GM21447 (cell line): Measurements from ENCODE around the gene SKIC8.

ENCODE experiments used
- ATAC-seq: cut with Tn5 transposase; IDR thresholded peaks from one replicate; pipeline ENCODE4 v1.9.1; 2021; ENCODE audit not compliant: unreplicated experiment

The SKIC8 gene

GRCh38 chr15:78292219-78292618 is 7.2 kb downstream of the SKIC8 start:
- no peak for ATAC-seq

- ATAC-seq = no peak
These were observed 7.7 kb downstream of the SKIC8 start for GRCh38 chr15:78291698-78292097.

- no peak for ATAC-seq
These were observed 8.4 kb downstream of the SKIC8 start for GRCh38 chr15:78291052-78291451.

GRCh38 chr15:78290222-78290621 is 9.2 kb downstream of the SKIC8 start:
- no peak for ATAC-seq

DNA sequence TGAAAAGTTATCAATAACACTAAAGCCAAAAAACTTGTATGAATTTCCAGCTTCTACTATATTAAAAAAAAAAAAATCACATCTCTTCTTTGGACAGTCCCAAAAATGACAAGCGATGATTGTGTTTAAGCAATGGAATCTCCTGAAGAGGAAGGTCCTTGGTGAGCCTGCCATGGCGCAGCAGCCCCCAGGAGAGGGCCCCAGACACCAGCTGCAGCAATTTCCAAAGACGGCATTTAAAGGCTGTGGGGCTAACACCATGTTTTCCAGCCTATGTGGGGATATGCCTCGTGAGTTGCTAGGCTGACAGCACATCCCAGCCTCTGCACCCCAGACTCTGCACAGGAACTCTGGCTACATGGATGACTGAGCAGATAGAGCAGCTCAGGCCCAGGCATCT is 14.7 kb downstream of the SKIC8 start:
- no peak for ATAC-seq

GRCh38 chr15:78282324-78282723 is 17.1 kb downstream of the SKIC8 start:
- no peak for ATAC-seq

DNA sequence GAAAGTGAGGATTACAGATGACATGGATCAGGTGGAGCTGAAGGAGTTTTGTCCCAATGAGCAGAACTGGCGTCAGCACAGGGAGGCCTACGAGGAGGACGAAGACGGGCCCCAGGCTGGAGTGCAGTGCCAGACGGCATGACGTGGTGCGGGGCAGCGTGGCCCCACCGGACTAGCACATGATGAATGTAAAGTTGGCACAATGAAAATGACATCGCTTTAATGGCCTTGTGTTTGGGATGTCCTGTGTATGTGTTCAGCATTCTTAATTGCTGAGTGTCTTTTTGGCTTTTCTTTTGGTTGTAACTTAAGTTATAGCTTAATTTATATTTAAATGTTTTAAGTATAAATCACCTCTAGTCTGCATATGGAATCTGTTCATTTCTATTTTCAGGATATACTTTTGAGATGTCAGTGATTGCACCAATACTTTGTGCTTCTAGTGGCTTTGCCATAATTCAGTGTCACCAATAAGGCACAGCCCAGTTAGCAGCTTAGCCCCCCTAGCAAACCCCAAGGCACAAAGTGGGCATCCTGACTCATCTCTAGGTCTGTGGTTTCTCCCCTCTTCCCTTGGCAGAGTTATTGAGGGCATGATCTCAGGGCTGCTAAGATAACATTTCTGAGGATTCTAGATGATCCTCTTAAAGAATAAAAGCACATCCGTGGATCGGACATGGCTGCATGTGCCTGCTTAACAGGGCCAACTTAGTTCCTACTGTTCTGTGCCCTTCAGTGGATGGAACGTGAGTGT is 18.9 kb downstream of the SKIC8 start:
- ATAC-seq = no peak

- ATAC-seq = no peak
These were observed 23.1 kb downstream of the SKIC8 start for GRCh38 chr15:78276064-78276943.

GRCh38 chr15:78274994-78275393 is 24.4 kb downstream of the SKIC8 start:
- ATAC-seq = no peak

DNA sequence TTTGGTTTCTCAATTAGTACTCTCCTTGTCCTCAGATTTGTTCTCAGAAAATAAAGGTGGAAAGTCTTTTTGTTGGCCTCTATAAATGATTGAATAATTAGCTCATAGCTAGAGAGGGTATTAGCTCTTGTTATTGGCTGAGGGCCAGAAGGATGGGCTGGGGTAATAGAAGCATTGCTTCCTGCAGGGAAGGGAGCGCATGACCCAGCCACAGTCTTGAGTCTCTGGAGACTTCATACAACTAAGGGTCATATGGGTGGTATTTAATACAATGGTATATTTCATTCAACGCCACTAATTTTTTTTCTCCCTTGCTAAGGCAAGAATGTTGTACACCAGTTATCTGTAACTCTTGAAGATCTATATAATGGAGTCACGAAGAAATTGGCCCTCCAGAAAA is 26.6 kb downstream of the SKIC8 start:
- ATAC-seq = no peak

GRCh38 chr15:78272316-78272715 is 27.1 kb downstream of the SKIC8 start:
- no peak for ATAC-seq

GRCh38 chr15:78266806-78267205 is 32.6 kb downstream of the SKIC8 start:
- no peak for ATAC-seq

DNA sequence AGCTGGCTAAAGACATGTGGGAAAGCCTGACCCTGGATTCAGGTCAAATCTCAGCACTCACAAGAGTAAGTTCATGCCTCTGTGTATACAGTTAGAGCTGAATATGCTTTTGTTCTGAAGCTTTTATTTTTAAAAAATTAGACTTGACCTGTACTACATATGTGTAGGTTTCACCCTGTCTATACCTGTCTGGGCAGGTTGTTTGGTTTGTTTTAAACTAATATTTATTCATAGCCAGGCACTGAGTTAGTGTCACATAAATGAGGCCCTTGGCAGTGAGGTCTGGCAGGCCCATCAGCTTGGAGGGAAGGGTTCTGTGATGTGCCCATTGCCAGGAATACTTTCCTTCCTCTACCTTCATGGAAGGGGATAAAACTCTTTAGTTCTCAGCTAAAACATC is 33.2 kb downstream of the SKIC8 start:
- no peak for ATAC-seq

DNA sequence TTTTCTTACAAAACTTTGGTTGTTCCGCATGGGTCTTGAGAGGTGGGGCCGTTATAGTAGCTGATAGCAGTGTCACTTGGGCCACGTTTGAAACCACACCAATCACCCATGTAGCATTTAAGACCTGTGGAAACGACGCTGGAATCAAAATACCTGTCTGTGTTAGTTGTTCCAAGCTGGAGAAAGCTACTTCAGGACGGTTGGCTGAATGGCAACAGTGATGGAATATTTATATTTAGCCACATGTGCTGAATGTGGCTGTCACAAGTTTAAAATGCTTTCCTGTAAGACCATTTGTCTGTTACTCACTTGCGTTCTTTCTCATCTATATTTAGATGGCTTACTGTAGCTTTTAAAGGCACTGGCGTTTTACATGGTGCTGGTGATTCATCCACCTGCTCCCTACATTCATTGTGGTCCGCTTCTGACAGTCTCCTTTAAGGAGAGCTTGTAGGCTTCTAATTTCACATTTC is 33.6 kb downstream of the SKIC8 start:
- ATAC-seq = no peak

- no peak for ATAC-seq
These were observed 34.3 kb downstream of the SKIC8 start for GRCh38 chr15:78265137-78265460.

- ATAC-seq = no peak
These were observed 34.9 kb downstream of the SKIC8 start, which contains the start of gene DNAJA4 for GRCh38 chr15:78264304-78265136. Gene DNAJA4 (plus strand): TSS chr15:78264562. CDS start chr15:78264764, 202 bp downstream.

DNA sequence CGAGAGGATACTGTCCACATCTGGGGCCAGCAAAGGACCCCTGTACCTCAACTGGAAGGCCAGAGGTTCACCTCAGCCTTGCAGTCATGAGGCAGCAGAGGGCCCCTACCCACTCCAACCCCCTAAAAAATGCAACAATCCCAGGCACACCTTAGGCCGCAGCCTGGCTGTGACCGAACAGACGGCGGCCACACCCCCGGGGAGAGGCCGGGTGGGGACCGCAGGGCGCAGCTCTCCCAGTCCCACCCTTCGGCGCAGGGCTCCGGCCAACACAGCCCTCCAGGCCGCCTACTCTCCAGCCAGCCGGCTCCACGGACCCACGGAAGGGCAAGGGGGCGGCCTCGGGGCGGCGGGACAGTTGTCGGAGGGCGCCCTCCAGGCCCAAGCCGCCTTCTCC is 35.5 kb downstream of the SKIC8 start:
- no peak for ATAC-seq

DNA sequence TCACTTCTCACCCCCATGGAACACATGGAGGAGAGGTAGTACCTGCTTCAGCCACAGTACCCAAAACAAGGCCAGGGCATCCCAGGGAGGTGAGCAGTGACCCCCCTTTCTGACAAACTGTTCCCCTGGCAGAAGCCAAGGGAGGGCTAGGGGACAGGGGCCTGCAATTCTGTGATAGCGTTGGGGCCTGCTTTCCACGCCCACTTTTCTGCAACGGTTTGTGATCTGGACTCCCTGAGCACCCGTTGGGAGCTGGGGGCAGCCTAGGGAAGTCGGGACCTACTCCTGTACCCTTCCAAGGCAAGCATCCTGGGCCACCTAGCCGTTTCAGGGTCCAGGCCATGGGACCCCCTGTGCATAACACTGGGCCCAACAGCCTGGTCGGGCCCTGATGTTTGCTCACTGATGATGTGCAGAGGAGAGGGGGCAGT is 36.0 kb downstream of the SKIC8 start:
- ATAC-seq = no peak

DNA sequence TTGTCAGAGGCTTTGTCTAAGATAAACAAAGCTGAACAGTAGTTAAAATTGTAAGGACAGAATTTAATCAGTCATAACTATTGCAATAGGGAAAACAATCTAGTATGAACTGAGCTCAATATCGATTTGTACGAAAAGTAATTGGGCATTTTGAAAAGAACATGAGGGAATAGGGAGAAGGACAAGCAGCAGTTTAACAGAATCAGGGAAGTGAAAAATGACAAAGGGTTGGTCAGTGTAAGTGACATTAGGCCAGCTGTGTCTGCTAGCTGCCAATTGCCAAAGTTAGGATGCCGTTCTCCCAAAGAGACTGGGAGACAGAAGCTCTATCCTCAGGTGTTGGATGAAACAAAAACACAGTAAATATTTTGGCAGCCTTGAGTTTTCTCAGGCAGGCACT is 38.3 kb downstream of the SKIC8 start:
- ATAC-seq = no peak

DNA sequence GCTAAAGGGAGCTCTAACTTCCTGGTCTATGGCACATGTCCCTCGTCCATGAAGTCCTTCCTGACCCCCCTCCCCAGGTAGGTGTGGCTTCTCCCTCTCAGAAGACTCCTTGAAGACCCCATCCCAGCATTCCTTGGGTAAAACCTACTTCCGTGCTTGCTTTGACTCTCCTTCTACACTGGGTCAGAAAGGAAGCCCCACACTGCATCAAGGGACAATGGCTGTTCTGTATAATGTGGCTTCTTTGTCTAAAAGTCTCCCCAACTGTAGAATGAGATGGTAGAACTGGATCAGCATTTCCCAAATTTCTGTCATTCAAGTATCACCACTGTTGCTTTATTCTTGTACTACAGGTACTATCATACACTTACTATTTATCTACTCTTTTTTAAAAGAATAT is 38.9 kb downstream of the SKIC8 start:
- no peak for ATAC-seq

GRCh38 chr15:78259232-78259631 is 40.2 kb downstream of the SKIC8 start:
- ATAC-seq = no peak
